Nephron progenitor cell (in vitro differentiated cells): ENCODE measurements around the gene RAD51B.
"Not testable (repeated sequence)": the region's sequence is repeated elsewhere in the genome, so short reads cannot be mapped to it uniquely, and the experiment has no call there.

Source experiments
- DNase-seq: peaks from one replicate; pipeline ENCODE4 v3.0.0; 2021
- H3K27ac Mint-ChIP-seq: 2 replicates; pipeline ENCODE4 v1.8.0; 2021; ENCODE audit warnings: mild to moderate bottlenecking, moderate library complexity, mixed read lengths
- H3K27me3 Mint-ChIP-seq: 2 replicates; pipeline ENCODE4 v1.8.0; 2021; ENCODE audit warnings: mild to moderate bottlenecking, low read depth, mixed read lengths; ENCODE audit not compliant: poor library complexity
- H3K36me3 Mint-ChIP-seq: 2 replicates; pipeline ENCODE4 v1.8.0; 2021; ENCODE audit warnings: low read depth, mixed read lengths
- H3K4me1 Mint-ChIP-seq: 2 replicates; pipeline ENCODE4 v1.8.0; 2021; ENCODE audit warnings: mixed read lengths
- H3K4me3 Mint-ChIP-seq: 2 replicates; pipeline ENCODE4 v1.8.0; 2021; ENCODE audit warnings: mild to moderate bottlenecking, moderate library complexity, mixed read lengths
- H3K9me3 Mint-ChIP-seq: 2 replicates; pipeline ENCODE4 v1.8.0; 2021; ENCODE audit warnings: mild to moderate bottlenecking, moderate library complexity, mixed read lengths
- CTCF ChIP-seq: fragments of 200-600 bp; sonication (generic); IDR thresholded peaks from 2 replicates; pipeline ENCODE4 v1.5.0; 2021; ENCODE audit warnings: antibody characterized with exemption

Gene RAD51B

DNA sequence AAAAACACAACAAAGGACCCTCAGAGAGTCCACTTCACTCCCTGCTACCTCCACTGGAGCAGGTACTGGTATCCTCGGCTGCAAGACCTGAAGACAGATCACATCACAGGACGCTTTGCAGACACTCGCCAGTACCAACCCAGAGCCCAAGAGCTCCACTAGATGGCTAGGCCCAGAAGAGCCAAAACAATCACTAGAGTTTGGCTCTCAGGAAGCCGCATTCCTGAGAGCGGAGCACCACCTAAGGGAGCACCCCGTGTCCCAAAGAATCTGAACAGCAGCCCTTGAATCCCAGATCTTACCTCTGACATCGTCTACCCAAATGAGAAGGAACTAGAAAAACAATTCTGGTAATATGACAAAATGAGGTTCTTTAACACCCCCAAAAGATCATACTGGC is 399.8 kb downstream of the RAD51B start:
- no peak for DNase-seq
- peak overlapping the region; percentile 52 for H3K27ac Mint-ChIP-seq
- H3K27me3 Mint-ChIP-seq, result no peaks in the 10 kb centered on the region
- H3K36me3 Mint-ChIP-seq, result peaks cover 22% of the 10 kb centered on the region
- no peak overlapping the region for H3K4me3 Mint-ChIP-seq
- peaks cover 31% of the 10 kb centered on the region for H3K4me1 Mint-ChIP-seq
- H3K9me3 Mint-ChIP-seq, result peaks cover 21% of the 10 kb centered on the region
- no peak for TF ChIP-seq CTCF

- Mint-ChIP-seq H3K4me1 (peaks cover 29% of the 10 kb centered on the region), H3K36me3 (peaks cover 22% of the 10 kb centered on the region), H3K9me3 (peaks cover 21% of the 10 kb centered on the region), H3K27ac (peak overlapping the region; percentile 3)
- H3K4me3 Mint-ChIP-seq, DNase-seq, H3K27me3 Mint-ChIP-seq: not testable (repeated sequence)
These were observed 401.5 kb downstream of the RAD51B start for GRCh38 chr14:68221046-68221445.

DNA sequence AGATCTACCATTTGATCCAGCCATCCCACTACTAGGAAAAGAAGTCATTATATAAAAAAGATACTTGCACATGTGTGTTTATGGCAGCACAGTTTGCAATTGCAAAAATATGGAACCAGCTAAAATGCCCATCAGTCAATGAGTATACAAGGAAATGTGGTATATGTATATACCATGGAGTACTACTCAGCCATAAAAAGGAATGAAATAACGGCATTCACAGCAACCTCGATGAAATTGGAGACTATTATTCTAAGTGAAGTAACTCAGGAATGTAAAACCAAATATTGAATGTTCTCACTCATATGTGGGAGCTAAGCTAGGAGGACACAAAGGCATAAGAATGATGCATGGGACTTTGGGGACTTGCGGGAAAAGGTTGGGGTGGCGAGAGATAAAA is 402.6 kb downstream of the RAD51B start:
- Mint-ChIP-seq H3K27me3 (no peaks in the 10 kb centered on the region), H3K4me3 (no peak overlapping the region), H3K27ac (no peak overlapping the region), H3K4me1 (peaks cover 18% of the 10 kb centered on the region), H3K9me3 (peaks cover 24% of the 10 kb centered on the region), H3K36me3 (peaks cover 27% of the 10 kb centered on the region)
- DNase-seq, result no peak
- no peak for TF ChIP-seq CTCF

- DNase-seq, result no peak
- Mint-ChIP-seq H3K4me1 (peaks cover 15% of the 10 kb centered on the region), H3K36me3 (peaks cover 27% of the 10 kb centered on the region), H3K9me3 (peaks cover 24% of the 10 kb centered on the region), H3K27ac (peak overlapping the region; percentile 51), H3K4me3 (no peak overlapping the region), H3K27me3 (no peaks in the 10 kb centered on the region)
- no peak for TF ChIP-seq CTCF
These were observed 403.1 kb downstream of the RAD51B start for GRCh38 chr14:68222726-68223125.

- peaks cover 24% of the 10 kb centered on the region for H3K9me3 Mint-ChIP-seq
- peak overlapping the region; percentile 68 for H3K27ac Mint-ChIP-seq
- peaks cover 15% of the 10 kb centered on the region for H3K4me1 Mint-ChIP-seq
- H3K36me3 Mint-ChIP-seq, result peaks cover 27% of the 10 kb centered on the region
- no peak overlapping the region for H3K4me3 Mint-ChIP-seq
- TF ChIP-seq CTCF, result no peak
- H3K27me3 Mint-ChIP-seq, result no peaks in the 10 kb centered on the region
- DNase-seq, result no peak
These were observed 404.1 kb downstream of the RAD51B start for GRCh38 chr14:68223631-68224030.

GRCh38 chr14:68225321-68225720 is 405.7 kb downstream of the RAD51B start:
- TF ChIP-seq CTCF, result no peak
- Mint-ChIP-seq H3K27me3 (no peaks in the 10 kb centered on the region), H3K4me3 (no peak overlapping the region), H3K9me3 (peaks cover 24% of the 10 kb centered on the region), H3K4me1 (peaks cover 15% of the 10 kb centered on the region), H3K36me3 (peaks cover 24% of the 10 kb centered on the region), H3K27ac (no peak overlapping the region)
- DNase-seq, result no peak
